ENCODE results near the gene IFNGR1.

IFNGR1 gene

DNA sequence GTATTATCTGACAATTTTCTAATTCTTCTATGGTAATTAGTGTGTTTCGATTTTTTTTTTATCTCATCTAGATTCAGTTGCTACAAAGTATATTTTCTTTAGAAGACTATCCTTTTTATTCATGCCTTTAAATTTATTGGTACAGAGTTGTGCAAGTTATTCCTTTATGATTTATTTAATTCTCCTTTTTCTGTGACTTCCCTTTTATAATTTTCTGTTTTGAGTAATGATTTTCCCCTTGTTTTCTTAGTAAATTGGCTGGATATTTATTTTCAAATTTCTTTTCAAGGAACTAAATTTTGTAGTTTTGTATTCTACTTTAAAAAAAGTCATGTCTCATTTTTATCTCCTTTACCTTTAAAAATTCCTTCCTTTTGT is 43.3 kb downstream of the IFNGR1 start:
- no peak for DNase-seq (ENCODE audit: low read depth)

DNA sequence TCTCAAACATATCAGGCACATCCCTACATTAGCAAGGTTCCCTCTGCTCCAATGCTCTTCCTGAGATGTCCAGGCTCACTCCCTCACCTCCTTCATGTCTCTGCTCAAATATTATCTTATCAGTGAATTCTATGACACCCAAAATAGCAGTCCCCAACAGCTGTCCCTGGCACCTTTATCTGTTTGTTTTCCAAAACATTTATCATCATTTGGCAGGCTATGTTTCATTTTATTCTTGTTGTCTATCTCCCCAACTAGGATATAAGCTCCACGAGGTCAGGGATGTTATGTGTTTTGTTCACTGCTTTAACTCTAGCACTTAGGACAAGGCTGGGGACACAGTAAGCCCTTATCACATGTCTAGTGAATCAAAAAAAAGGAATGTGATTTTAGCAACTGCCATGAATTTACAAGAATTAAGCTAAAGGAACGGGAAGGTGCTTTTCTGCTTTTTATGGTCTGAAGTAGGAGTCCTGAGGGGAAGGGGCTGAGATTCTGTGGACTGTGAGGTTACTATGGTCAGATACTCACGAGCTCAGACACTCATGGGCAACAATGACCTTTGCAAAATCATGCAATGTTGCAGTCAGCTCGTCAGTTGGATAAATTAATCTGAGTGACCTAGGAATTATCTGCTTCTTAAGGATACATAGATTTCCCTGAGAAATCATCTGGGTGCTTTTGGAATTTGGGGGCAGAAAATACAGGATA is 43.9 kb downstream of the IFNGR1 start:
- DNase-seq (ENCODE audit: low read depth) = no peak

DNA sequence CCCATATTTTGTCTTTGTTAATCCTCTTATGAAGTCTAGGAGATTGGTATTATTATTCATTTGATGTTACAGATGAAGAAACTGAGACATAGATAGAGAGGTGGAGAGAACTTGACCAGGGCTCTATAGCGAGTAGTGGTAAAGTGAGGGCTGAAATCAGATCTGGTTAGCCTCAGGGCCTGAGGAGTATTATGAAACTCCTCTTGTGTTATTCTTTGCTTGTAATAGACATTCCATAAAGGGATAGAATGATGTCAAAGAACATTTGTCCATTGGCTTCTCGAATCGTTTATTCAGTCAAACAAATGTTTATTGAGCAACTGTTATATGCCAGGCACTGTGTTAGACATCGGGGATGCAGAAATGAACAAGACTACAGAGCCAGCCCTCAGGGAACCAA is 45.7 kb downstream of the IFNGR1 start, which contains the start of gene IL22RA2:
Gene IL22RA2 (minus strand): TSS at position 144 of the 400 bp plus-strand sequence. CDS start 11,895 bp downstream, outside the sequence.
- DNase-seq (ENCODE audit: low read depth) = no peak

DNA sequence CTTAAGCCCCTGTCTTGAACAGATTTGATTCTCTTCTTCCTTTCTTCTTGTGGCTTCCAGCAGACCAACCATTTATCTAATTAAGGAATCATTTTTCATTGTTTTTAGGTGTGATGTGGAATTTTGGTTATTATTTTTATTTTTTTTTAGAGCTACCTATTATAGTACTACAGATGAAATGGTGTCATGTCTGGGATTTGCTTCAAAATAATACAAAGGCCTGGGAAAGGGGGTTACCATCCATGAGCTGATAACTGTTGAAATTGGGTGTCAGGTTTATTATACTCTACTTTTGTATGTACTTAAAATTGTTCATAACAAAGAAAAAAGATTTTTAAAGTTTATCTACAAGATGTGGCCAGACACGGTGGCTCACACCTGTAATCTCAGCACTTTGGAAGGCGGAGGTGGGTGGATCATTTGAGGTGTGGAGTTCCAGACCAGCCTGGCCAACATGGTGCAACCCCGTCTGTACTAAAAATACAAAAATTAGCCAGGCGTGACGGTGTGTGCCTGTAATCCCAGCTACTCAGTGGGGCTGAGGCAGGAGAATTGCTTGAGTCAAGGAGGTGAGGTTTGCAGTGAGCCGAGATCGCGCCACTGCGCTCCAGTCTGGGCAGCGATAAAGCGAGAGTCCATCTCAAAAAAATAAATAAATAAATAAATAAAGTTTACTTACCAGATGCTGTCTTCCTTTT is 46.3 kb downstream of the IFNGR1 start:
- DNase-seq (ENCODE audit: low read depth) = no peak

DNA sequence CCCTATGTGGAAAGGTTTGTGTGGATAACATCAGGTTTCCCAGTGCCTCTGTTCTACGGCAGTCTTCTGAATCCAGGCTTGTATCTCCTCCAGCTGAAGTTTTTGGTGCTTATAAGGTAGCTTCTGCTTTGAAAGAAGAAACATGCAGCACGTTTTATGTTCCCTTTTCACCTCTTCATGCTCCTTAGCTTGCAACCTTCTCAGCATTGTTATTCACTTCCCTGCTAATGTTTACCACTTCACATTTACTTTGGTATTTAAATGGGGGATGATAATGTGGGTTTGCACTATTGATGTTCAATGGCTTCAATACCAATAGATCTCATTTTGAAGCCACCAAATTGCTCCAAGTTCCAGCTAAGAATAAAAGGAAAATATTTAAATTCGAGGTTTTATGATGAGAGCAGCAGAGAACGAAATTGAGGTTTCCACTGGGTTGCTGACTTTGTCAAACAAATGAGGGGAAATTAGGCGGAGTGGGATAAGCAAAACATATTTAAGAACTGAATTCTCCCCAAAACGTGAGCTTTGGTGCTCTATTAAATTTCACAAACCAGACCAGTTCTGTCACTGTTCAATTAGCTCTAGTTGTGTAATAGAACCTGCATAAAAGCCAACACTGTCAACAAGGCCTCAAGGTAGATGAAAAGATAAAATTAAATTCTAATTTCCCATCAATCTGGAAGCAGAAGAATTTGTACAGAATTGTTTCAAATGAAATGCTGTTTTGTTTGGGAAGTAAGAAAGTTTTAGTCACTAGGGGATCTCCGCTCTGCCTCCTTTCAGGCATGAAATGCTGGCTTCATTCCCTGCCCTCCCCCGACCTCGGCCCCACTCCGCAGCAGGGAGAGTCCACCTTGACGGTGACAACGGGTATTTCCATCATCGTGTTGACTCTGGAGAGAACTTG is 47.1 kb downstream of the IFNGR1 start:
- DNase-seq (ENCODE audit: low read depth) = no peak

DNA sequence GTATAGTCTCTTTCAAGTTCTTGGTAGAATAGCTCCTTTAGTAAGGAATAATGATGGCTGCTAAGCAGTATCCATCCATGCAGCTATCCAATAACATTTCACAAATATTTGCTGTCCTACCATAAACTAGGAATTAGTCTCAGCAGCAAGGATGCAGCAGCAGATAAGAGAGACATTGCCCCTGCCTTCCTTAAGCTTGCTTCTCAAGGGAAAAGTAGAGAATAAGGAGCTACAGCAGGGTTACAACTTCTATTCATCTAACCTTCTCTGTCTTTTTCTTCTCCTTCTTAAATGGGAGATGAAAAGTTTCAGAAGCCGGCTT is 48.2 kb downstream of the IFNGR1 start:
- DNase-seq (ENCODE audit: low read depth) = no peak

DNA sequence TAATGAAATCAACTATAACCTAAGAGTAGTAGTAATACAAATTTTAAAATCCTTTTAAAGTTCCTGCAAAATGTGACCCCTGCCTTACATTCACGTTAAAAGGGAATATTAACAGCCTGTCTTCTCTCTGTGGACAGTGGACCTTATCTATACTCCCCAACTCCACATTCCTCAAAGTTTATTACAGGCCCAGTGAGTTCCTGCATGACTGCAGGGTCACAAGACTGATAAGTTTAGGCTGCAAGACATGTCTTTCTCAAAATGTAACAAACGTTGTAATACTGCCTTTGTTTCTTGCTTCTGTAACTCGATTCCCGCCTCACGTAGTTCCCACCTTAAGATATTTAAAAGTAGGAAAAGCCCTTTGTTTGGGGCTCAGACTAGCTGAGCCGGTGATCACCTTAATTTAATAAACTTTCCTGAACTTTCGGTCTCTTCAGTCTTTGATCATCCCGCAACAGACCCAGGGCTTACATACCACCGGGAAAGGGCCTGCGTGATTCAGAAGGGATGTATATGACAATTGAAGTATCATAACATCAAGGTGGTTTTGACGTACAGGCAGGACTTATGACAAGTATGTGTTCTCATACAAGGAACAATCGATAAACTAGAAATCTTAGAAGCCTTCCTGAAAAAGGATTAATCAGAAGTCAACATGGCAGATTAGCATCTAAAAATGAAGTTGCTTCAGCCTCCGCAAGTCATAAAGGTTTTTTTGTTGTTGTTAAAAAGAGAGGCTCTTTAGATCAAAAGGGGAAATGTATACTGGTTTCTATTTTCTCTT is 48.7 kb downstream of the IFNGR1 start:
- DNase-seq (ENCODE audit: low read depth) = no peak

DNA sequence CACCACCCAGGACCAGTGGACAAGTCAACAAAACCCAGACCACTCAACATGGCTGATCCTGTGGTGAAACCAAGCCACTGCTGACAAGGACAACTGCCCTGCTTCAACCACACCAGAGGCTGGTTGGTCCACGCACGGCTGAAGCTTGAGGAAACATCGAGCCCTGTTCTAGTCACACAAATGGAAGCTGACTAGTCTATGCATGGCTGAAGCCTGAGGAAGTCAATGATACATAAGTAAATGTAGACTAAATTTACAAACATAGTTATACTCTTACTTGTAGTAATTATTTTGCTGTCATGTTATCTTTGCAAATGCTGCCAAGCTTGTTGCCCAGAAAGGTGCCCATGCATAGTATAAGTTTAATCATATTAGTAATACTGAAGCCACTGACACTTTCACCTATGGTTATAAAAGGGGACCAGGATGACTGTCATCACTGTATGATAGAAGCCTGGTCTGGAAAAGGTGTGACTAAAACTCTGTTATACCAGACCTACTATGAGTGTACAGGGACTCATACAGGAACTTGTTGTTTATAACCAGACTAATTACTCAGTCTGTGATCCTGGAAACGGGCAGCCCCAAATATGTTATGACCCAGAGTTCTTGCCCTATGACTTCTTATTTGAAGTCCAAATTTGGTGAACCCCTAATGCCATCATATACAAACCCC is 51.3 kb downstream of the IFNGR1 start:
- DNase-seq (ENCODE audit: low read depth) = no peak

DNA sequence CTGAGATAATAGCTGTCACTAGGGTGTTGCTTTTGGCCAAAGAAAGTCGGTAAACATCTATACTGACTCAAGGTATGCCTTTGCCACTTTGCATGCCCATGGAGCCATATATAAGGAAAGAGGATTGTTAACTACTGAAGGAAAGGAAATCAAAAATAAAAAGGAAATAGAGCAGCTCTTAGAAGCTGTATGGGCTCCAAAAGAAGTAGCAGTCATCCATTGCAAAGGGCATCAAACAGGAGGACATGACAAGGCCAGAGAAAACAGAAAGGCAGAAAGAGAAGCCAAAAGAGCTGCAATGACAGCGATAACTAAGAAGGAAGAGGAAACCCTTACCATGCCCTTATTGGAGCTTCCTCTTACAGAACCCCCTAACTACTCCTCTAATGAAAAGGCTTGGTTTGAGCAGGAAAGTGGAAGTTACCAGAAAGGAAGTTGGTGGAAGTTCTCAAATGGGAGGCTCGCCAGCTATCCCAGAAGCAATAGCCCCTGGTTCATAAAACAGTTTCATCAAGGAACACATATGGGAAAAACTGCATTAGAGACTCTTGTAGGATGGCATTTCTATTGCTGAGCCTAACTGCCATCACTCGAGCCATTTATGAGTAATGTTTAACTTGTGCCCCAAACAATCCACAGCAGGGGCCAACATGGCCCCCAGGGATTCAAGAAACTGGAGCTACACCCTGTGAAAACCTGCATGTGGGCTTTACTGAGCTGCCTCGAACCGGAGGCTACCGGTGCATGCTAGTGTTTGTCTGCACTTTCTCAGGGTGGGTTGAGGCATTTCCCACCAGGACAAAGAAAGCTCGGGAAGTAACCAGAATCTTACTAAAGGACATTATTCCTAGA is 52.7 kb downstream of the IFNGR1 start:
- no peak for DNase-seq (ENCODE audit: low read depth)

DNA sequence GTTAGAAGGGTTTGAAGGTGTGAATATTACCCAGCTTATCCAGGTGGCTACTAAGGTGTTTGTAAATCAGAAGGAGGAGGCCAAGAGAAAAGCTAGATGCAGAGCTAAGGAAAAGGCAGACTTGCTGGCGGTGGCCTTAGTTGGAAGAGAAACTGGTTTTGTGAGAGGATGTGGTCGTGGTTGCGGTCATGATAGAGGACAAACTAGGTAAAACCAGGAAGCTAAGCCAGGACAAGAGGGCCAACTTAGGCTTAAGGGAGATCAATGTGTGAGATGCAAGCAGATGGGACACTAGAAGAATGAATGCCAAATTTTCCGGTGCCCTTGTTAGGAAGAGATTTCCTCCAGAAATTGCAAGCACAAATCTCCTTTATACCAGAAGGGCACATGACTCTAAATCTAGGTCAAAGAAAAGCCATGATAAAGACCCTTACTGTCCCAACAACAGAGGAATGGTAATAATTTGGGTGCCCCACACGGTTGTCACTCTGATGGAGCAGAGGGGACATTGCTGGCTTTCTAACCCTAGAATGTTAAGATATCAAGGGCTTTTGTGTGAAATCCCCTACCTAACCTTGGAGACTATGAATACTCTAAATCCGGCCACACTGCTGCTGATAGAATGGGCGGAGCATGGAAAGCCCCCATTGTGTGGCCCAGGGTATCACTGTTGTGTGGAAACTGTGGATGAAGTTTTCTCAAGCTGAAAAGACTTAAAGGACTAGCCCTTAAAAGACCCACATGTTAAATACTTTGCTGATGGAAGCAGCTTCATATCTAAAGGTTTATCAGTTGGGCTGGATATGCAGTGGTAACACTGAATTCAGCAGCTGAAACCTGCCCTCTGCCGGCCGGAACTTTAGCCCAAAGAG is 53.6 kb downstream of the IFNGR1 start:
- no peak for DNase-seq (ENCODE audit: low read depth)

DNA sequence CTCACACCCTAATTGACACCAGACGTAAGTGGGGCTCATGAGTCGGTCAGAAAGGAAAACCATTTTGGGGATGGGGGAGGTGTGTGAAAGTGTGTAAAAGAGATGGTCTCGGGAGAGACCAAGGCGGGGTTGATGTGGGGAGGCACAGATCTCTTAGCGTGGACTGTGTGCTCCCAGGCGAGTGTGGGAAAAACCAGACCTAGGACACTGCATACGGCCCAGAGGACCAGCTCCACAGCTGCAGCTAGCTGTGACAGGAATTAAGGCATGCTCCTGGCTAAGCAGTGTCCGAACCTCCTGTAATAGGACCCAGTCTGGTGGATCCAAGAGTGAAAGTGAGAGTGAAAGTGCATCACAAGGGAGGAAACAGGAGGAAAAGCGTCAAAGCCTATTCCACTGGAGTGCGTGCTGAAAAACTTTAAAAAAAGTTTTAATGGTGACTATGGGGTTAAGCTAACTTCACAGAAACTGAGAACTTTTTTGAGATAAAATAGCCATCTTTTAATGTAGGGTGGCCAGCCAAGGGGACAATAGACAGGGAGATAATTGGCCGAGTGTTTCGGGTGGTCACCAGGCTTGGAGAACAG is 55.4 kb downstream of the IFNGR1 start:
- no peak for DNase-seq (ENCODE audit: low read depth)

DNA sequence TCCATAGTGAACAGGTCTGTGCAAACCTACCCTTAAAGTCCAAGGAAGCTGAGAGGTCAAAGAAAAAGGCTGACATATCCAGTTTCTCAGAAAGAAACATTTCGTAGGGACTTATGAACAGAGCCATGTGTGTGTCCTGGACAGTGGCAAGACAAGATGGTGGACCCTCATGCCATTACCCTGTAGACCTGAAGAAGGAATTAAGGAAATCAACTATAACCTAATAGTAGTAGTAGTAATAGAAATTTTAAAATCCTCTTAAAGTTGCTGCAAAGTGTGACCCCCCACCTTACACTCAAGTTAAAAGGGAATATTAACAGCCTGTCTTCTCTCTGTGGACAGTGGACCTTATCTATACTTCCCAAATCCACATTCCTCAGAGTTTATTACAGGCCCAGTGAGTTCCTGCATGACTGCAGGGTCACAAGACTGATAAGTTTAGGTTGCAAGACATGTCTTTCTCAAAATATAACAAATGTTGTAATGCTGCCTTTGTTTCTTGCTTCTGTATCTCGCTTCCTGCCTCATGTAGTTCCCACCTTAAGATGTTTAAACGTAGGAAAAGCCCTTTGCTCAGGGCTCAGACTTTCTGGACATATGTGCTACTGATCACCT is 56.4 kb downstream of the IFNGR1 start:
- no peak for DNase-seq (ENCODE audit: low read depth)

DNA sequence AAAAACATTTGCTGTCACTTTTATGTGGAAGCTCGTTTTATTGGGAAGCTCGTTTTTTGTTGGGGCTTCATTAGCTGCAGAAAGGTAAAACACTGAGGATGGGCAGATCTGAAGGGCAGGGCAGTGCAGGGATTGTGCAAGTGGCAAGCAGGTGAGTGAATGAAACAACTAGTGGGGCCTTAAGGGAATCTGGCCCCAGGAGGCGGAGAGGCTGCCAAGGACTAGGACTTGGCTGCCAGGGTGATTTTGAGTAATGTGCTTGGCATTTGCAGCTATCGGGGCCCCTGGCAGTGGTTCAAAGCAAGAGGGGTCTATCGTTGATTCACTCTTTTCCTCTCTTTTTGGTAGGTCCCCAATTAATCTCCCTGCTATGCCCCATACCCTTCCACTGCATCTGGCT is 57.2 kb downstream of the IFNGR1 start:
- DNase-seq (ENCODE audit: low read depth) = no peak

DNA sequence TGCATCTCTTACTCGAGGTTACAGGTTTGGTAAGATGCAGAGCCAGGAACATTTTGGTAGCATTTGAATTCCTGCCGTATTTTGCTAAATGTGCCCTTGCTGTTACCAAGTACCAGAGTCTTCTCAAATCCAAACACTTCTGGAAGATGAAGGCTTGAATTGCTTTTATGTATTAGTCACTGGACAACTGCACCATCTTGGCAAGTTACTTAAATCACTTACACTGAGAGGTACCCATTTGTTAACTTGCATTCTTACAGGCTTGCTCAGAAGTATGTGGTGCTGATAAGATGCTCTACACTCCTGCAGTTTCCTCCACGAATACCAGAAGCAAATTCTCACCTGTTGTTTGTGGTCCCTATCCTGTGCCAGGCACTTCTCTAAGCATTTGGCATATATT is 58.4 kb downstream of the IFNGR1 start:
- peak; percentile 7 for DNase-seq (ENCODE audit: low read depth)

DNA sequence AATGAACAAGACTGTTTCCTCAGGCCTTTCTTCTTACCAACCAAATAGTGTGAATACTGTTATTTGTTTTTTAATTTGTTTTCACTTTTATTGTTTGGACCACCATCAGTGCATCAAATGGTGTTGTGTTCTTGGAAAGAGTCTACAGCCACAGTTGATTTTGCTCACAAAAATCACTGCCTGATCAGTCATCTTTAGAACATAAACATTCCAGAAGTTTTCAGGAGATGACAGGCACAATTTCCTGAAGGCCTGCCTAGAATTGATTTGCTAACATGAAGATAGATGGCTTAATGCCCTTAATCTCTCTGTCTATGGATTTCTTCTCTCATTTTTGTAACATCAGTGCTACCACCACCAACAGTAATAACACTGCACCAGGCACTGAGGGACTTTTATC is 59.3 kb downstream of the IFNGR1 start:
- peak; percentile 17 for DNase-seq (ENCODE audit: low read depth)

DNA sequence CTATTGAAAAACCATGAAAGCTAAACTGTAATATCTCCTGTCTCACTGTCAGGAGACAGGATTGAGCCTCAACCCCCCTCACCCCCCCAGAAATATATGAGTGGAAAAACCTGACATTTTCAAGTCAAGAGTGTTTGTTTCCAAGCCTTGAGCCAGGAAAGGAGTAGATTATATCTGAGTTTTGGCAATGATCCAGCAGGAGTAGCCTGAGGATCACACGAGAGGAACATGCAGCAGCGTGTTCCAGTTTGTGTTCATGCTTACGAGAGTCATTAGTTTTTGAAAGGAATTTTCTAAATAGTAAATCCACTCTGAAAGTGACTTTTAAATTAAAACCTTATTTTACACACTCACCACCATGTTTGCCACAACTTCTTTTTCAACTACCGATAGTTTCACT is 61.6 kb downstream of the IFNGR1 start:
- DNase-seq (ENCODE audit: low read depth) = no peak

DNA sequence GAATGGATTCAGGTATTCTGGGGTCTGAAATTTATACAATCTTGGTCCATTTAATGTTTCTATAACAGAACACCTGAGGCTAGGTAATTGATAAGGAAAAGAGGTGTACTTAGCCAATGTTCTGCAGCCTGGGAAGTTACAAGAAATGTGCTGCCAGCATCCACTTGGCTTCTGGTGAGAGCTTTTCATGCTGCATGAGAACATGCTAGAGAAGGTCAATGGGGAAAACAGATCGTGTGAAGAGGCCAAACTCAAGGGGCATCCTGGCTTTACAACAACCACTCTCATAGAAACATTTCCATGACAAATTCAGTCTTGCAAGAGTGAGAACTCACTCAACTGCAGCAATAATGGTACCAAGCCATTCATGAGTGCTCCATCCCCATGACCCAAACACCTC is 62.5 kb downstream of the IFNGR1 start:
- DNase-seq (ENCODE audit: low read depth) = no peak

DNA sequence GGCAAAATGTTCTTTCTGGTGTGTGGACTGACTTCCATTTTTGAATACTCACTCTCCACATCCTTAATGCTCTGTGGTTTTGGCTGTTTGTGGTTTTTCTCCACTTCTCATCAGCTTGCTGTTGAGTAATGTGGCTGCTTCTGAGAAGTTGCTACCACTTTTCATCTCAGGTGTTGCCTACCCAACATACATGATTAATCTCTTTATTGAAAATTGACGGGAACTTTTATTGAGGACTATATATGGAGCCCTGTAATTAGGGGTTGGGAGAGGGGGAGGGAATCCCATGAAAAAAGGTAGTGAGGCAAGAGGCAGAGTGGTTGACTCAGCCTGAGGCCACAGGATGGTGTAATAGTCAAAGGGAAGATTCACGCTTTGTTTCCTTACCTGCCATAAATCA is 63.4 kb downstream of the IFNGR1 start:
- DNase-seq (ENCODE audit: low read depth) = peak; percentile 54

DNA sequence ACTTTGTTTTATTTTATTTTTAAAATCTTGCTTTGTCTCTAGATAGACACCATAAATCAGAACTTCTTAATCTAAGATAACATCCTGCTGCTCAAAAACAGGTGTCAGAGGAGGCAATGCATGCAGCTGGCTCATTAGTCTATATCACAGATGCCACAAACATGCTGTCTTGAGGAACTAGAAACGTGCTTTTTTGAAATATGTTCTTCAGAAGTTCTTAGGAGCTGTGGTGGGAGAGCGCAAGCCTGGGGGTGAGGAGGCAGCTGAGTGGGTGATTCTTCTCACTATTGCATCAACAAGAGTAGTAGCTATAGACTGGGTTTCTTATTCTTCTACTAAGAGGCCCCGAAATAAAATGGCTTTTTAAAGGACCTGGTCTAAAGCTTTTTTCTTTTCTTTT is 69.1 kb downstream of the IFNGR1 start:
- DNase-seq (ENCODE audit: low read depth) = no peak
